ENCODE measurements around the gene KCNQ1.

GRCh38 chr11:2790568-2790921, 345.7 kb downstream of the KCNQ1 start:
- TF ChIP-seq CTCF (IDR thresholded peaks at IDR 0.05) (no peak), POLR2AphosphoS5 (IDR thresholded peaks at IDR 0.05; ENCODE audit: insufficient read depth in 1 of 2, low read depth in 1 of 2) (no peak), POLR2A (IDR thresholded peaks at IDR 0.05) (no peak)
